ENCODE data around the gene USH2A. TPM values are rescaled to one million over a fixed set of nuclear protein-coding genes. Genes with fewer than 3 reads are reported as not detected.

USH2A gene
- total RNA-seq, 2 donors from 2014 or later, result not detected

- Mint-ChIP-seq H3K4me1 (ENCODE audit: low read depth) (no peaks in the 10 kb centered on the region), H3K36me3 (ENCODE audit: insufficient read depth in 2 of 2) (no peaks in the 10 kb centered on the region), H3K27ac (no peak overlapping the region), H3K9me3 (peaks cover 0 to 2% of the 10 kb centered on the region in 2 donors), H3K4me3 (no peak overlapping the region), H3K27me3 (ENCODE audit: low read depth) (no peaks in the 10 kb centered on the region)
- DNase-seq (no peak), ATAC-seq (replicated peaks in 1 of 2) (no peak)
Observed at GRCh38 chr1:216114180-216114579, 309.1 kb downstream of the USH2A start.

- Mint-ChIP-seq H3K27me3 (ENCODE audit: low read depth) (no peaks in the 10 kb centered on the region), H3K27ac (no peak overlapping the region), H3K36me3 (ENCODE audit: insufficient read depth in 2 of 2) (no peaks in the 10 kb centered on the region), H3K4me3 (no peak overlapping the region), H3K9me3 (peaks cover 0 to 2% of the 10 kb centered on the region in 2 donors), H3K4me1 (ENCODE audit: low read depth) (no peaks in the 10 kb centered on the region)
- DNase-seq (no peak), ATAC-seq (replicated peaks in 1 of 2) (no peak)
Observed at GRCh38 chr1:216113181-216113580, 310.1 kb downstream of the USH2A start.

GRCh38 chr1:216111842-216112241 lies 311.4 kb downstream of the USH2A start:
- Mint-ChIP-seq H3K36me3 (ENCODE audit: insufficient read depth in 2 of 2) (no peaks in the 10 kb centered on the region), H3K27ac (no peak overlapping the region), H3K27me3 (ENCODE audit: low read depth) (no peaks in the 10 kb centered on the region), H3K4me3 (no peak overlapping the region), H3K9me3 (peaks cover 2% of the 10 kb centered on the region in 2 donors), H3K4me1 (ENCODE audit: low read depth) (no peaks in the 10 kb centered on the region)
- DNase-seq, result no peak
- no peak for ATAC-seq (replicated peaks in 1 of 2)

- H3K27ac Mint-ChIP-seq, result no peak overlapping the region
- H3K27me3 Mint-ChIP-seq (ENCODE audit: low read depth), result no peaks in the 10 kb centered on the region
- H3K4me1 Mint-ChIP-seq (ENCODE audit: low read depth), result no peaks in the 10 kb centered on the region
- H3K4me3 Mint-ChIP-seq, result no peak overlapping the region
- peaks cover 8 to 14% of the 10 kb centered on the region in 2 donors for H3K9me3 Mint-ChIP-seq
- no peaks in the 10 kb centered on the region for H3K36me3 Mint-ChIP-seq (ENCODE audit: insufficient read depth in 2 of 2)
- no peak for ATAC-seq (replicated peaks in 1 of 2)
- no peak for DNase-seq
Observed at GRCh38 chr1:216095400-216095799, 327.8 kb downstream of the USH2A start.

- Mint-ChIP-seq H3K4me1 (ENCODE audit: low read depth) (no peaks in the 10 kb centered on the region), H3K36me3 (ENCODE audit: insufficient read depth in 2 of 2) (no peaks in the 10 kb centered on the region), H3K27ac (no peak overlapping the region), H3K9me3 (peaks cover 8% of the 10 kb centered on the region in 2 donors), H3K27me3 (ENCODE audit: low read depth) (no peaks in the 10 kb centered on the region), H3K4me3 (no peak overlapping the region)
- ATAC-seq (replicated peaks in 1 of 2) (no peak), DNase-seq (no peak)
Observed at GRCh38 chr1:216090556-216090955, 332.7 kb downstream of the USH2A start.

- Mint-ChIP-seq H3K9me3 (peaks cover 8% of the 10 kb centered on the region in 2 donors), H3K4me1 (ENCODE audit: low read depth) (no peaks in the 10 kb centered on the region), H3K27ac (no peak overlapping the region), H3K4me3 (no peak overlapping the region), H3K36me3 (ENCODE audit: insufficient read depth in 2 of 2) (no peaks in the 10 kb centered on the region), H3K27me3 (ENCODE audit: low read depth) (no peaks in the 10 kb centered on the region)
- ATAC-seq (replicated peaks in 1 of 2) (no peak), DNase-seq (no peak)
Observed at GRCh38 chr1:216086678-216087077, 336.6 kb downstream of the USH2A start.

GRCh38 chr1:216081445-216081844 lies 341.8 kb downstream of the USH2A start:
- Mint-ChIP-seq H3K27ac (no peak overlapping the region), H3K4me3 (no peak overlapping the region), H3K27me3 (ENCODE audit: low read depth) (no peaks in the 10 kb centered on the region), H3K4me1 (ENCODE audit: low read depth) (no peaks in the 10 kb centered on the region), H3K36me3 (ENCODE audit: insufficient read depth in 2 of 2) (no peaks in the 10 kb centered on the region), H3K9me3 (peaks cover 3 to 10% of the 10 kb centered on the region in 2 donors)
- ATAC-seq (replicated peaks in 1 of 2) (no peak), DNase-seq (no peak)

- Mint-ChIP-seq H3K27me3 (ENCODE audit: low read depth) (no peaks in the 10 kb centered on the region), H3K4me1 (ENCODE audit: low read depth) (no peaks in the 10 kb centered on the region)
- no peak for ATAC-seq (replicated peaks in 1 of 2)
Observed at GRCh38 chr1:216076751-216077150, 346.5 kb downstream of the USH2A start.

GRCh38 chr1:216075339-216075738 lies 347.9 kb downstream of the USH2A start:
- H3K4me1 Mint-ChIP-seq (ENCODE audit: low read depth), result no peaks in the 10 kb centered on the region
- peaks cover 4 to 6% of the 10 kb centered on the region in 2 donors for H3K9me3 Mint-ChIP-seq
- H3K36me3 Mint-ChIP-seq (ENCODE audit: insufficient read depth in 2 of 2), result no peaks in the 10 kb centered on the region
- DNase-seq (no peak), ATAC-seq (replicated peaks in 1 of 2) (no peak)
- H3K4me3 Mint-ChIP-seq, result no peak overlapping the region
- H3K27ac Mint-ChIP-seq, result no peak overlapping the region
- no peaks in the 10 kb centered on the region for H3K27me3 Mint-ChIP-seq (ENCODE audit: low read depth)

More at GRCh38 chr1:216076751-216077150, 346.5 kb downstream of the USH2A start:
- Mint-ChIP-seq H3K9me3 (peaks cover 1 to 6% of the 10 kb centered on the region in 2 donors), H3K4me3 (no peak overlapping the region), H3K27ac (no peak overlapping the region), H3K36me3 (ENCODE audit: insufficient read depth in 2 of 2) (no peaks in the 10 kb centered on the region)
- no peak for DNase-seq

GRCh38 chr1:216073793-216074595 lies 349.3 kb downstream of the USH2A start:
- H3K4me3 Mint-ChIP-seq, result no peak overlapping the region
- DNase-seq, result no peak
- no peak for ATAC-seq (replicated peaks in 1 of 2)
- H3K9me3 Mint-ChIP-seq, result peaks cover 0 to 3% of the 10 kb centered on the region in 2 donors
- no peaks in the 10 kb centered on the region for H3K36me3 Mint-ChIP-seq (ENCODE audit: insufficient read depth in 2 of 2)
- no peaks in the 10 kb centered on the region for H3K4me1 Mint-ChIP-seq (ENCODE audit: low read depth)
- H3K27me3 Mint-ChIP-seq (ENCODE audit: low read depth), result no peaks in the 10 kb centered on the region
- H3K27ac Mint-ChIP-seq, result no peak overlapping the region

- Mint-ChIP-seq H3K4me3 (no peak overlapping the region), H3K9me3 (peaks cover 9 to 10% of the 10 kb centered on the region in 2 donors), H3K4me1 (ENCODE audit: low read depth) (no peaks in the 10 kb centered on the region), H3K36me3 (ENCODE audit: insufficient read depth in 2 of 2) (no peaks in the 10 kb centered on the region), H3K27ac (no peak overlapping the region), H3K27me3 (ENCODE audit: low read depth) (no peaks in the 10 kb centered on the region)
- DNase-seq (no peak), ATAC-seq (replicated peaks in 1 of 2) (no peak)
Observed at GRCh38 chr1:216071262-216071661, 352.0 kb downstream of the USH2A start.

- Mint-ChIP-seq H3K9me3 (peaks cover 14 to 15% of the 10 kb centered on the region in 2 donors), H3K27me3 (ENCODE audit: low read depth) (no peaks in the 10 kb centered on the region), H3K27ac (no peak overlapping the region), H3K4me1 (ENCODE audit: low read depth) (no peaks in the 10 kb centered on the region), H3K36me3 (ENCODE audit: insufficient read depth in 2 of 2) (no peaks in the 10 kb centered on the region), H3K4me3 (no peak overlapping the region)
- DNase-seq, result no peak
- ATAC-seq (replicated peaks in 1 of 2), result no peak
Observed at GRCh38 chr1:216064643-216065042, 358.6 kb downstream of the USH2A start.

GRCh38 chr1:216057947-216058346 lies 365.3 kb downstream of the USH2A start:
- peaks cover 4% of the 10 kb centered on the region in 2 donors for H3K9me3 Mint-ChIP-seq
- H3K27ac Mint-ChIP-seq, result no peak overlapping the region
- ATAC-seq (replicated peaks in 1 of 2) (no peak), DNase-seq (no peak)
- H3K36me3 Mint-ChIP-seq (ENCODE audit: insufficient read depth in 2 of 2), result no peaks in the 10 kb centered on the region
- no peak overlapping the region for H3K4me3 Mint-ChIP-seq
- H3K27me3 Mint-ChIP-seq (ENCODE audit: low read depth), result no peaks in the 10 kb centered on the region
- H3K4me1 Mint-ChIP-seq (ENCODE audit: low read depth), result no peaks in the 10 kb centered on the region

GRCh38 chr1:216057063-216057462 lies 366.2 kb downstream of the USH2A start:
- H3K27ac Mint-ChIP-seq, result no peak overlapping the region
- no peaks in the 10 kb centered on the region for H3K36me3 Mint-ChIP-seq (ENCODE audit: insufficient read depth in 2 of 2)
- no peak overlapping the region for H3K4me3 Mint-ChIP-seq
- DNase-seq (no peak), ATAC-seq (replicated peaks in 1 of 2) (no peak)
- no peaks in the 10 kb centered on the region for H3K4me1 Mint-ChIP-seq (ENCODE audit: low read depth)
- no peaks in the 10 kb centered on the region for H3K27me3 Mint-ChIP-seq (ENCODE audit: low read depth)
- peaks cover 2 to 3% of the 10 kb centered on the region in 2 donors for H3K9me3 Mint-ChIP-seq

Data from activated T-cell treated with anti-CD3 and anti-CD28 coated beads, Interleukin-2, amount 50 U/mL, for 72 hours (primary cell).